IMR-90 (cell line): ENCODE results near the gene SVOPL. TPM values are rescaled to one million over a fixed set of nuclear protein-coding genes. Genes with fewer than 3 reads are reported as not detected.

Experiments
- ATAC-seq: fragments of 200-7000 bp; cut with Tn5 transposase; 2 replicates; pipeline ENCODE4 v1.9.1; 2020; ENCODE audit warnings: low read depth, mild to moderate bottlenecking, moderate library complexity
- BruUV-seq: library from RNA; stranded (reverse); fragments of 400-500 nt; replicated peaks from 2 replicates; lab custom pipeline; 2021; lab: Mats Ljungman, UMichigan
- CTCF ChIA-PET: fragments of 300-600 bp; formaldehyde crosslinking; extraction: SDS; loops from one replicate; lab custom pipeline; 2021; ENCODE audit warnings: antibody characterized with exemption; lab: Yijun Ruan, JAX
- POLR2A ChIA-PET: fragments of 300-600 bp; sonication (Branson Sonifier 250); formaldehyde crosslinking; loops from one replicate; lab custom pipeline; 2022; ENCODE audit warnings: antibody characterized with exemption; ENCODE audit not compliant: unreplicated experiment; lab: Charles Lee
- DNase-seq: peaks from one replicate; pipeline ENCODE4 v3.0.0; 2013
- H2AFZ ChIP-seq: replicated peaks from 2 replicates; pipeline ENCODE3; 2013; ENCODE audit warnings: low read length, mild to moderate bottlenecking; ENCODE audit not compliant: poor library complexity
- H2AK5ac ChIP-seq: 2 replicates; pipeline ENCODE4 v1.6.1; 2013; ENCODE audit warnings: low read depth, low read length, inconsistent platforms
- H2AK9ac ChIP-seq: replicated peaks from 2 replicates; pipeline ENCODE3; 2013; ENCODE audit warnings: mild to moderate bottlenecking, low read depth, low read length, moderate library complexity; ENCODE audit not compliant: poor library complexity
- H2BK120ac ChIP-seq: 2 replicates; pipeline ENCODE4 v1.6.1; 2013; ENCODE audit warnings: low read depth, low read length, inconsistent platforms
- H2BK15ac ChIP-seq: 3 replicates; pipeline ENCODE4 v1.6.1; 2013; ENCODE audit warnings: low read depth, low read length, inconsistent platforms
- H2BK20ac ChIP-seq: 2 replicates; pipeline ENCODE4 v1.6.1; 2013; ENCODE audit warnings: low read depth, mild to moderate bottlenecking, inconsistent platforms, low read length, moderate library complexity
- H2BK5ac ChIP-seq: 2 replicates; pipeline ENCODE4 v1.6.1; 2013; ENCODE audit warnings: mild to moderate bottlenecking, low read depth, low read length, inconsistent platforms; ENCODE audit not compliant: poor library complexity, severe bottlenecking
- H3K14ac ChIP-seq: replicated peaks from 2 replicates; pipeline ENCODE4 v1.6.1; 2013; ENCODE audit warnings: low read depth, low read length, inconsistent platforms
- H3K18ac ChIP-seq: 2 replicates; pipeline ENCODE4 v1.6.1; 2013; ENCODE audit warnings: low read depth, low read length, control low read depth
- H3K23ac ChIP-seq: 2 replicates; pipeline ENCODE4 v1.6.1; 2013; ENCODE audit warnings: low read depth, low read length, inconsistent platforms
- H3K27ac ChIP-seq: 2 replicates; pipeline ENCODE4 v1.5.1; 2013; ENCODE audit warnings: mild to moderate bottlenecking, control low read depth, low read length; ENCODE audit not compliant: insufficient read depth
- H3K27me3 ChIP-seq: 2 replicates; pipeline ENCODE4 v1.6.1; 2013; ENCODE audit warnings: low read length; ENCODE audit not compliant: control insufficient read depth, insufficient read depth
- H3K36me3 ChIP-seq: 2 replicates; pipeline ENCODE4 v1.6.1; 2013; ENCODE audit warnings: low read length, mixed read lengths; ENCODE audit not compliant: control insufficient read depth, insufficient read depth
- H3K4ac ChIP-seq: 2 replicates; pipeline ENCODE4 v1.6.1; 2013; ENCODE audit warnings: low read depth, low read length, inconsistent platforms
- H3K4me1 ChIP-seq: 2 replicates; pipeline ENCODE4 v1.6.1; 2013; ENCODE audit warnings: low read length, mixed read lengths; ENCODE audit not compliant: control insufficient read depth, insufficient read depth
- H3K4me2 ChIP-seq: 2 replicates; pipeline ENCODE4 v1.6.1; 2013; ENCODE audit warnings: low read depth, mild to moderate bottlenecking, control low read depth, low read length, moderate library complexity
- H3K4me3 ChIP-seq: 2 replicates; pipeline ENCODE4 v1.5.1; 2013; ENCODE audit warnings: low read depth, mild to moderate bottlenecking, control low read depth, low read length, moderate library complexity; ENCODE audit not compliant: insufficient read depth
- H3K56ac ChIP-seq: 2 replicates; pipeline ENCODE4 v1.6.1; 2013; ENCODE audit warnings: low read length, inconsistent platforms; ENCODE audit not compliant: insufficient read depth; ENCODE audit errors: extremely low read depth
- H3K79me1 ChIP-seq, 2 experiments: 2 replicates each; pipeline ENCODE4 v1.6.1; 2013; ENCODE audit warnings: low read length in 2 of 2, inconsistent platforms in 1 of 2, low read depth in 1 of 2
- H3K9ac ChIP-seq: 2 replicates; pipeline ENCODE4 v1.6.1; 2013; ENCODE audit warnings: low read depth, low read length, control low read depth
- H3K9me1 ChIP-seq: 2 replicates; pipeline ENCODE4 v1.6.1; 2013; ENCODE audit warnings: low read length, inconsistent platforms; ENCODE audit not compliant: insufficient read depth
- H3K9me3 ChIP-seq: 2 replicates; pipeline ENCODE4 v1.6.1; 2013; ENCODE audit warnings: low read length; ENCODE audit not compliant: control insufficient read depth, insufficient read depth
- H4K20me1 ChIP-seq: 2 replicates; pipeline ENCODE4 v1.6.1; 2013; ENCODE audit warnings: low read length, inconsistent platforms; ENCODE audit not compliant: insufficient read depth
- H4K5ac ChIP-seq: 2 replicates; pipeline ENCODE4 v1.6.1; 2013; ENCODE audit warnings: mild to moderate bottlenecking, low read depth, low read length, control low read depth
- H4K8ac ChIP-seq, 2 experiments: 2 replicates each; pipeline ENCODE4 v1.6.1; 2013; ENCODE audit warnings: low read depth in 2 of 2, low read length in 2 of 2, control low read depth in 1 of 2, inconsistent platforms in 1 of 2
- H4K91ac ChIP-seq: 2 replicates; pipeline ENCODE4 v1.6.1; 2013; ENCODE audit warnings: low read depth, low read length, inconsistent platforms; ENCODE audit not compliant: insufficient read depth
- CTCF ChIP-seq: conservative IDR thresholded peaks from 2 replicates; pipeline ENCODE4 v1.5.1; 2012; ENCODE audit warnings: mild to moderate bottlenecking, low read depth, low read length, improper control_type of control experiment
- MXI1 ChIP-seq: IDR thresholded peaks from 2 replicates; pipeline ENCODE4 v1.6.1; 2012; ENCODE audit warnings: low read depth, mild to moderate bottlenecking, low read length, moderate library complexity, borderline replicate concordance
- RFX5 ChIP-seq: IDR thresholded peaks from 2 replicates; pipeline ENCODE4 v1.8.0; 2012; ENCODE audit warnings: low read depth, mild to moderate bottlenecking, low read length, moderate library complexity
- USF2 ChIP-seq: fragments of 150-350 bp; IDR thresholded peaks from 2 replicates; pipeline ENCODE4 v1.6.1; 2017; ENCODE audit warnings: mild to moderate bottlenecking, antibody characterized with exemption, low read length, low read depth
- WGBS, 2 experiments: methylation state at CpG; one replicate each; pipeline versions ENCODE4 v1.1.5 to v1.1.7; 2013; ENCODE audit warnings: missing lambda C conversion rate in 2 of 2; ENCODE audit not compliant: insufficient read length in 1 of 2; ENCODE audit errors: extremely low coverage in 2 of 2; 5-methylcytosine and 5-hydroxymethylcytosine counted together
- dilution Hi-C: fragments of 300-500 bp; cut with HindIII; formaldehyde crosslinking; loops from one replicate; pipeline ENCODE4 v1.14.3; 2018; ENCODE audit warnings: low sequenced_read_pairs; ENCODE audit not compliant: unreplicated experiment
- in situ Hi-C: fragments of 300-500 bp; cut with MboI; formaldehyde crosslinking; loops from 3 replicates; pipeline ENCODE4 v1.14.3; 2019; ENCODE audit warnings: low sequenced_read_pairs, inconsistent platforms, mixed read lengths
- intact Hi-C: fragments of 100-400 bp; cut with micrococcal nuclease; formaldehyde crosslinking; loops from 2 replicates; pipeline ENCODE4 v1.10.0; 2022
- polyA plus RNA-seq, 3 experiments: library from polyadenylated mRNA; depleted of rRNA; stranded (reverse); fragments of >200 nt; gene quantifications; 2 replicates each; pipeline ENCODE4 v1.2.3, GENCODE V29; 2012; ENCODE audit warnings: low replicate concordance in 1 of 3
- total RNA-seq: library from RNA; depleted of rRNA; stranded (reverse); fragments of >200 nt; gene quantifications from 2 replicates; pipeline ENCODE4 v1.2.3, GENCODE V29; 2012

Gene SVOPL
- total and polyA plus RNA-seq, 2 of the 4 experiments (the other 2 are of a cell fraction): not detected

- Histone ChIP-seq H3K36me3 (no peaks in the 10 kb centered on the region), H4K20me1 (no peaks in the 10 kb centered on the region), H4K91ac (no peak overlapping the region), H2AK9ac (no peak overlapping the region), H3K18ac (no peak overlapping the region), H3K4me2 (no peak overlapping the region), H3K79me1 (no peaks in the 10 kb centered on the region), H3K9ac (no peak overlapping the region), H3K56ac (no peak overlapping the region), H2BK20ac (no peak overlapping the region), H3K4ac (no peak overlapping the region), H3K4me1 (no peaks in the 10 kb centered on the region), H3K14ac (no peak overlapping the region), H2AK5ac (no peak overlapping the region), H3K23ac (no peak overlapping the region), H3K27me3 (no peaks in the 10 kb centered on the region), H2BK120ac (no peak overlapping the region), H3K4me3 (no peak overlapping the region), H3K27ac (no peak overlapping the region), H2BK15ac (no peak overlapping the region), H4K8ac (no peak overlapping the region), H2AFZ (no peak overlapping the region), H3K9me3 (peaks cover 6% of the 10 kb centered on the region; the same call in 1 of the 2 replicates), H3K9me1 (no peaks in the 10 kb centered on the region), H2BK5ac (no peak overlapping the region), H4K5ac (no peak overlapping the region)
- ChIA-PET POLR2A (no interaction called here), CTCF (interaction anchor here (0.7 kb wide), 1 partner anchor 323 kb away, joined by 3 read pairs; no protein-coding TSS in a partner anchor)
- DNase-seq (no peak), ATAC-seq (no peak)
- dilution Hi-C loops: no loop called here
- BruUV-seq: no TSS peak
- intact Hi-C loops: no loop called here
- in situ Hi-C loops: no loop called here
- no CpG with 5 or more reads among the region's 4 CpGs for whole genome bisulfite sequencing, 2 experiments
- no peak for TF ChIP-seq USF2
- TF ChIP-seq CTCF: no peak
- no peak for TF ChIP-seq RFX5
- TF ChIP-seq MXI1: no peak
Measured at GRCh38 chr7:138669364-138669763, 31.8 kb downstream of the SVOPL start.
